Measurements from ENCODE around the gene TASL.

- TF ChIP-seq EZH2 (IDR thresholded peaks at IDR 0.05; ENCODE audit: low read length) (no peak), CTCF (optimal IDR thresholded peaks at IDR 0.05 in 1 of 3, IDR thresholded peaks at IDR 0.05 in 1 of 3, conservative IDR thresholded peaks at IDR 0.05 in 1 of 3; ENCODE audit: extremely low read depth in 1 of 3, insufficient read depth in 2 of 3, low read length in 3 of 3) (no peak)
These were observed 48.8 kb upstream of the TASL start for GRCh38 chrX:30626402-30626801.

Data from keratinocyte (primary cell).